Measurements from ENCODE around the gene IL10. TPM values are rescaled to one million over a fixed set of nuclear protein-coding genes. Genes with fewer than 3 reads are reported as not detected.
A peak's percentile ranks its signal among the peaks of the same experiment; 100 is the strongest.

Gene IL10
- total RNA-seq, 2 donors from 2014 or later, result 0.93 to 3.1 TPM

DNA sequence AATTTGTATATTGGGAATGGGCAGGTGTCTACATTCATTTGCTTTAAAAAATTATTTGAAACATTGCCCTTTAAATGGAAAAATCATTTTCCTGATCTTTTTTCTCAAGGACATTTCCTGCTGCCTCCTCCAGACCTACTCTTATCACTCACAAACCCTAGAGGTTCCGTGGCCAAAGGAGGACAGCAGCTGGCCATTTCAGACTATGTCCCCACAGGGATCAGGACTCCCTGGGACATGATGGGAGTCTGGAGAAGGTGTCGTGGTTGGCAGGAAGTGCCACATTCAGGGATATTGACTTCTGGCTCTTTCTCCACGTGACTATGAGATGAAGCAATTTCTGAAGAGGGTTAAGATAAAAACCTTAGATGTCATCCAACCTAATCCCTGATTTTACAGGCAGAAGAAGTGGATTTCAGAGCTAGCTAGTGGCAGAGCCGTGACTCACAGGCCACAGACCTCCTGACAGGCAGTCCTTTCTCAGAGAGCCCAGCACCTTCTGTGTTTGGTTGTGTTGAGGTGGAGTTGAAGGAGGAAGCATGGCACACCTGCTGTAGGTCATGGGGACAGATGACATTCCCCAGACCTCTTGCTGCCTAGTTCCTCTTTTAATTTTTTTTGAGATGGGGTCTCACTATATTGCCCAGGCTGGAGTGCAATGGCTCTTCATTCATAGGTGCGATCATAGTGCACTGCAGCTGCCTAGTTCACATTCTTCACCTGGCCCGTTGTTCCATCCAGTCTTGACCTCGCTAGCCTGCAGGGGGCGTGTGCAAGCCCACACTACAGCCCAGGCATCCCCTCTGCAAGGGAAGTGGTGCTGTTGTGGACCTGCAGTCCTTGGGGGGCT is 25.5 kb upstream of the IL10 start:
- H3K9me3 ChIP-seq, result no peaks in the 10 kb centered on the region
- H3K36me3 ChIP-seq, result no peaks in the 10 kb centered on the region
- no peak for DNase-seq (ENCODE audit: low spot score)
- H3K4me3 ChIP-seq, result no peak overlapping the region
- TF ChIP-seq, protein P1, sequence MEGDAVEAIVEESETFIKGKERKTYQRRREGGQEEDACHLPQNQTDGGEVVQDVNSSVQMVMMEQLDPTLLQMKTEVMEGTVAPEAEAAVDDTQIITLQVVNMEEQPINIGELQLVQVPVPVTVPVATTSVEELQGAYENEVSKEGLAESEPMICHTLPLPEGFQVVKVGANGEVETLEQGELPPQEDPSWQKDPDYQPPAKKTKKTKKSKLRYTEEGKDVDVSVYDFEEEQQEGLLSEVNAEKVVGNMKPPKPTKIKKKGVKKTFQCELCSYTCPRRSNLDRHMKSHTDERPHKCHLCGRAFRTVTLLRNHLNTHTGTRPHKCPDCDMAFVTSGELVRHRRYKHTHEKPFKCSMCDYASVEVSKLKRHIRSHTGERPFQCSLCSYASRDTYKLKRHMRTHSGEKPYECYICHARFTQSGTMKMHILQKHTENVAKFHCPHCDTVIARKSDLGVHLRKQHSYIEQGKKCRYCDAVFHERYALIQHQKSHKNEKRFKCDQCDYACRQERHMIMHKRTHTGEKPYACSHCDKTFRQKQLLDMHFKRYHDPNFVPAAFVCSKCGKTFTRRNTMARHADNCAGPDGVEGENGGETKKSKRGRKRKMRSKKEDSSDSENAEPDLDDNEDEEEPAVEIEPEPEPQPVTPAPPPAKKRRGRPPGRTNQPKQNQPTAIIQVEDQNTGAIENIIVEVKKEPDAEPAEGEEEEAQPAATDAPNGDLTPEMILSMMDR (IDR thresholded peaks at IDR 0.05), result peak; percentile 18 to 34
- H3K27me3 ChIP-seq, result no peaks in the 10 kb centered on the region
- H3K4me1 ChIP-seq, result no peaks in the 10 kb centered on the region
- H3K27ac ChIP-seq, result no peak overlapping the region

DNA sequence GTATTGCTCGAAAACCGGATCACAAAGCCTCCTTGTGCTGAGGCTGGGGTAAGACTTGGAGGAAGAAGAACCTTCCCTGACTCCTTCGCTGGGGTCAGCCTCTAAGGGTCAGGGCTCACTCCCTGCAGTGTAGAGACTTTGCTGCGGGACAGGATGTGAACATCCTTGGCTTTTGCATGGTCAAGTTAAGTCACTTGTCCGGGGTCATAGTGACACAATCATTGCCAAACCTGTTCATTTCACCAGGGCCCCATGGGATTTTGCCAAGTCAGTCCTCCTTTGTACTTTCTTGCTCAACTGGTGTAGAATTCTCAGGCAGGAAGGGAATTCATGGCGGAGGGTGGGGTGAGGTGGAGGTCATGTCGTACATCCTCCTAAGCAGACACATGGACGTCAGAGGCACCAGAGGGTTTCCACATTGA is 24.7 kb upstream of the IL10 start:
- H3K27me3 ChIP-seq, result no peaks in the 10 kb centered on the region
- TF ChIP-seq, protein P1 (IDR thresholded peaks at IDR 0.05), result no peak
- no peak overlapping the region for H3K27ac ChIP-seq
- H3K4me3 ChIP-seq, result no peak overlapping the region
- no peaks in the 10 kb centered on the region for H3K36me3 ChIP-seq
- no peaks in the 10 kb centered on the region for H3K9me3 ChIP-seq
- peak; percentile 66 for DNase-seq (ENCODE audit: low spot score)
- no peaks in the 10 kb centered on the region for H3K4me1 ChIP-seq

DNA sequence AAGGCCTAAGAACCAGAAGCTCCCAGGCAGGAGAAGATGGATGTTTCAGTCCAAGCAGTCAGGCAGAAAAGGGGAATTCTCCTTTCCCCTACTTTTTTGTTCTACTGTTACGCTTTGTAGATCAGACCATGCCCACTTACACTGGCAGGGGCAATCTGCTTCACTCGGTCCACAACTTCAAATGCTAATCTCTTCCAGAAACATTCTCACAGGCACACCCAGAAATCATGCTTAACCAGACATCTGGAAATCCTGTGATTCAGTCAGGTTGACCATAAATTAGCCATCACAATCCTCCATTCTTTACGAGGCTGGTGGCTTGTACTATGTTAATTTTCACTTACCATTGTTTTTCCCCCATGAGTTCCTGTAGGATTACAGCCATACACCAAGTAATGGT is 23.8 kb upstream of the IL10 start:
- Histone ChIP-seq H3K4me1 (no peaks in the 10 kb centered on the region), H3K36me3 (no peaks in the 10 kb centered on the region), H3K4me3 (no peak overlapping the region), H3K27me3 (no peaks in the 10 kb centered on the region), H3K9me3 (no peaks in the 10 kb centered on the region), H3K27ac (no peak overlapping the region)
- DNase-seq (ENCODE audit: low spot score), result no peak
- TF ChIP-seq, protein P1 (IDR thresholded peaks at IDR 0.05), result no peak

DNA sequence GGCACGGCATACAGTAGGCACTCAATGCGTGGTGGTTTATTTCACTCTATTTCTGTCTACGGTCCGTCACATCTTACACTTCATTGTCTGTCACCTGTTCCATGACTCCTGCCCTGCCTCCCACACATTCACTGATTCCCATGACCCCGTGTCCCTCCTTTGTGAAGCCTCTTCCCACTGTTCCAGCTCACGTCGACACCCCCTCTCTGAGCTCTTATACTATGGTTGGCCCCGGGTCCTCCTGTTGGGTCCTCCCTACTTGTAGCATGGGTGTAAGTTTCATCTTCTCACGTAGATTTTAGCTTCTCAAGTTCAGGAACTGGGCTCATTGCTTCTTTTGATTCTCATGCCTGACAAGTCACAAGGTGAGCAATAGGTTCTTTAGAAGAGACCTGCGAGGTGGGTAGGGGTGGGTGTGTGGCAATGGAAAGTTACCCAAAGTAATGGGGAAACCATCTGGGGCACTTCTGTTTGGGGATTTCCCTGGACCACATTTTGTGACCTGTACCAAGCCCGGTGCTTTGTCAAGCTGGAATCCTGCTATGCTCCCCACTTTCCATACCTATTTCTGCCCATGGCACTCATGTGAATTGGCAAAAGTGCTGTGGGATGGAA is 22.1 kb upstream of the IL10 start:
- H3K36me3 ChIP-seq, result no peaks in the 10 kb centered on the region
- H3K4me1 ChIP-seq, result no peaks in the 10 kb centered on the region
- H3K4me3 ChIP-seq, result no peak overlapping the region
- no peaks in the 10 kb centered on the region for H3K27me3 ChIP-seq
- no peak overlapping the region for H3K27ac ChIP-seq
- no peak for DNase-seq (ENCODE audit: low spot score)
- TF ChIP-seq, protein P1 (IDR thresholded peaks at IDR 0.05), result no peak
- no peaks in the 10 kb centered on the region for H3K9me3 ChIP-seq

DNA sequence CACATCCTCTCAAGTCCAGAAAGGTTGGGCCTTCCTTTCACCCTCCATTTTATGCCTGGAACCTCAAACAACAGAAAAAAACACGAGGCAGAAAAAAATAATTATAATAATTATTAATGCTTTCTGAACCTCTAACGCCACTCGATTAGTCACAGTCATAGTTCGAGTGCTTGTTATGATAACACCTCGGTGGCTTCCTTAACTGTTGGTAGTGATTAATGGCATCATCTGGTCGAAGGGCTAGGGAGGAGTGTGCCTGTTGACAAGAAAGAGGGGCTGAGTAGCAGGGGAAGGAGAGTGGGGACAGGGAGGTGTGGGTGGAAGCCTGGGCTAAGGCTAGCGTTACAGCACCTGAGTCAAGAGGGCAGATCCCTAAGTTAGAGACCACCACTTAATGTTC is 21.3 kb upstream of the IL10 start:
- TF ChIP-seq, protein P1 (IDR thresholded peaks at IDR 0.05), result no peak
- no peaks in the 10 kb centered on the region for H3K9me3 ChIP-seq
- no peak for DNase-seq (ENCODE audit: low spot score)
- H3K36me3 ChIP-seq, result no peaks in the 10 kb centered on the region
- no peaks in the 10 kb centered on the region for H3K4me1 ChIP-seq
- H3K4me3 ChIP-seq, result no peak overlapping the region
- H3K27ac ChIP-seq, result no peak overlapping the region
- no peaks in the 10 kb centered on the region for H3K27me3 ChIP-seq

Measured in right atrium auricular region (tissue), 2 donors.